DMS114 treated with DMSO at 0.1 percent for 48 hours (cell line): Measurements from ENCODE around the gene SELENOW.
"Not testable (repeated sequence)": the region's sequence is repeated elsewhere in the genome, so short reads cannot be mapped to it uniquely, and the experiment has no call there.

Source experiments
- DNase-seq: peaks from one replicate; lab custom pipeline; 2025; ENCODE audit not compliant: unreplicated experiment; lab: John Stamatoyannopoulos, UW

The SELENOW gene

DNA sequence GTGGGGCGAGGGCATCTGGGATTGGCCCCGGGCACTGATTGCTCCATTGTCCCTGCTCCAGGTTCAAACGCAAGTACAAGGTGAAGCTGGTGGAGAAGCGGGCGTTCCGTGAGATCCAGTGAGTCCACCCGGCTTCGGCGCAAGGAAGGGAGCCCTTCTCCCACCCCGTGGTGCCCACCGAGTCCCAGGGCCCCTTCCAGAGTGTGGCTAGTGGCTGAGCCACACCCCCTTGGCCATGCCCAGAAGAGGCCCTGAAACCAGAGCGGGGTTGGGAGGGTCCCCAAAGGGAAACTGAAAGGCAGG is 21.9 kb upstream of the SELENOW start:
- no peak for DNase-seq

DNA sequence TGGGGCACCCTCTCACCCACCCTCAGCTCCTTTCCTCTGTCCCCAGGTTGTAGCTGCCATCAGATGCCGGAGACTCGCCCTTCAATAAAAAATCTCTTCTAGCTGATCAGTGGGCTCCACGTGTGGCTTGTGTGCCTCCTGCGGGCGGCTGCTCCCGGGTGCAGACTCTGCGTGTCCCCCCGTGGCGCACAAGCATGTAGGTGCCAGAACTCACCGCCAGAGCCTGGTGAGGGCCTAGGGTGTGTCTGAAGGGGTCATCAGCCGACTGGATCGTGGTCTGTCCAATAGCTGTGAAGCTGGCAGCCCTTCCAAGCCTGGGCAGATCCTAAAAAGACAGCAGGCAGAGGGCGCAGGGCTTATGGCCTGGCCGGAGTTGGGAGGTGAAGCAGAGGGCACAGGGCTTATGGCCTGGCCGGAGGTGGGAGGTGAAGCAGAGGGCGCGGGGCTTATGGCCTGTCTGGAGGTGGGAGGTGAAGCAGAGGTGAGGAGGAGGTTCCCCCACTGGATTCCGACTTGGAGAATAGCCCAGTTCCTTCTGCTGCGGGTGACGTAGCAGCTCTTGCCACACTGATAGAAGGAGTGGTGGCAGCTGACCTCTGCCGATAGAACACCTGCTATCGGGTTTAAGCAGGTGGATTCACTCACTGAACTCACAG is 21.4 kb upstream of the SELENOW start:
- DNase-seq = no peak

DNA sequence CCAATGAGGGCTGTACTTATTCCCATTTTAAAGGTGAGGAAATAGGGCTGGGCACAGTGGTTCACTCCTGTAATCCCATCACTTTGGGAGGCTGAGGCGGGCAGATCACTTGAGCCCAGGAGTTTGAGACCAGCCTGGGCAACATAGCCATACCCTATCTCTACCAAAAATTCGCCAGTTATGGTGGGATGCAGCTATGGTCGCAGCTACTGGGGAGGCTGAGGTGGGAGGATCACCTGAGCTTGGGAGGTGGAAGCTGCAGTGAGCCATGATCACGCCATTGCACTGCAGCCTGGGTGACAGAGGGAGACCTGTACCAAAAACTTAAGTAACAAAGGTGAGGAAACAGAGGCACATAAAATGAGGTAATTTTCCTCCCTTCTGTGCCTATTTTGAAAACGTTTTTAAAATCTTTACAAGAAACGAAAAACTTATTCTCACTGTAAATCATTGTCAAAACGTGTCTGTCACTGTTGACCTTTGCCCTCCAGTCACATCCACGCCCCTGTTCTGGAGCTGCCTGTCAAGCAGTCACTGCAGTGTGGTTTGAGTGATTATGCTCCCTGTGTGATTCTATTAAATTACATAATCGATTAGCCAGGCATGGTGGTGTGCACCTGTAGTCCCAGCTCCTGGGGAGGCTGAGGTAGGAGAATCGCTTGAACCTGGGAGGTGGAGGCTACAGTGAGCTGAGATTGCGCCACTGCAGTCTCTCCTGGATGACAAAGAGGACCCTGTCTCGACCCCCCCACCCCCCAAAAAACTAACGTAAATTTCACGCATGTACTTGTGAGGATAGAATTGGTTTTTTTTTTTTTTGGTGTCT is 20.7 kb upstream of the SELENOW start:
- DNase-seq = no peak

DNA sequence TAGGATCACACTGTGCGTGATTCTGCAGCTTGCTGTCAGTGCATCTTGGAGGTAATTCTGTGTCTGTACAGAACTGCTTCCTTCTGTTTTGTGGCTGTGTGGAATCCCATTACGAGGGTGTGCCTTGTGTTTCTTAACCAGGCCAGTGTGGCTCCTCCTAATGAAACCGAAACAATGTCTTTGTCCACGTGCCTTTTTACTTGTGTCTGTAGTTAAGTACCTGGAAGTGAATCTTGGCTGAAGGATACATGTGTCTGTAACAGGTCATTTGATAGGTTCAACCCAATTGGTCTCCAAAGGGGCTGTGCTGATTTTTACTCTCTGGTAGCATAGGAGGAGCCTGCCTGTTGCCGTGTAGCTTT is 20.1 kb upstream of the SELENOW start:
- no peak for DNase-seq

DNA sequence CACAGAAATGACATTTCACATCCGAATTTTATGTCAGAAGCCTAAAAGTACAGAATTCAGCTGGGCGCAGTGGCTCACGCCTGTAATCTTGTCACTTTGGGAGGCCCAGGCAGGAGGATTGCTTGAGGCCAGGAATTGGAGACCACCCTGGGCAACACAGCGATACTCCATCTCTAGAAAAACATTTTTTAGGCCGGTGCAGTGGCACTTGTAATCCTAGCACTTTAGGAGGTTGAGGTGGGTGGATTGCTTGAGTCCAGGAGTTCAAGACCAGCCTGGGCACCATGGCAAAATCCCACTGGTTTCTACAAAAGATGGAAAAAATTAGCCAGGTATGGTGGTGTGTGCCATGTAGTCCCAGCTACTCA is 17.9 kb upstream of the SELENOW start:
- no peak for DNase-seq

DNA sequence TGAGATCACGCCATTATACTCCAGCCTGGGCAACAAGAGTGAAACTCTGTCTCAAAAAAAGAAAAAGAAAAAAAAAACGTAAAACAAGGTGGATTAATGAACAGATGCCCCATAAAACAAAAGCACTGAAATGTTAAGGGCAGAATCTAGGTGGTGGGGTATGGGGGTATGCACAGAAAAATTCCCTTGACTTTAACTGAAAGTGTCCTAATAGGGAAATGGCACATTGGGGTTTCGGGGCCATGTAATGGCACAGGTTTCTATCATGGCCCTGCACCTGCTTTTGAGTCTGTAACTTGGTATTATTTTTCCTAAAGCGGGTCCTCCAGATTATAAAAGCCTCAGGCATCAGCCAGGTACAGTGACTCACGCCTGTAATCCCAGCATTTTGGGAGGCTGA is 16.9 kb upstream of the SELENOW start:
- DNase-seq = no peak

DNA sequence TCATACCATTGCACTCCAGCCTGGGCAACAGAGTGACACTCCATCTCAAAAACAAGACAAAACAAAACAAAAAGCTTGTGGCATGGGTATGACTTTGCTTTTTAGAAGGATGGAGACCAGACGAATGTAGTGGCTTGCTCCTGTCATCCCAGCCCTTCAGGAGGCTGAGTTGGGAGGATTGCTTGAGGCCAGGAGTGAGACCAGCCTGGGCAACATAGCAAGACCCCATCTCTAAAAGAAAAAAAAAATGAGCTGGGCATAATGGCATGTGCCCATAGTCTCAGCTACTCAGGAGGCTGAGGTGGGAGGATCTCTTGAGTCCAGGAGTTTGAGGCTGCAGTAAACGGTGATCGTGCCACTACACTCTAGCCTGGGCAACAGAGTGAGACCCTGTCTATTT is 16.4 kb upstream of the SELENOW start:
- no peak for DNase-seq

DNA sequence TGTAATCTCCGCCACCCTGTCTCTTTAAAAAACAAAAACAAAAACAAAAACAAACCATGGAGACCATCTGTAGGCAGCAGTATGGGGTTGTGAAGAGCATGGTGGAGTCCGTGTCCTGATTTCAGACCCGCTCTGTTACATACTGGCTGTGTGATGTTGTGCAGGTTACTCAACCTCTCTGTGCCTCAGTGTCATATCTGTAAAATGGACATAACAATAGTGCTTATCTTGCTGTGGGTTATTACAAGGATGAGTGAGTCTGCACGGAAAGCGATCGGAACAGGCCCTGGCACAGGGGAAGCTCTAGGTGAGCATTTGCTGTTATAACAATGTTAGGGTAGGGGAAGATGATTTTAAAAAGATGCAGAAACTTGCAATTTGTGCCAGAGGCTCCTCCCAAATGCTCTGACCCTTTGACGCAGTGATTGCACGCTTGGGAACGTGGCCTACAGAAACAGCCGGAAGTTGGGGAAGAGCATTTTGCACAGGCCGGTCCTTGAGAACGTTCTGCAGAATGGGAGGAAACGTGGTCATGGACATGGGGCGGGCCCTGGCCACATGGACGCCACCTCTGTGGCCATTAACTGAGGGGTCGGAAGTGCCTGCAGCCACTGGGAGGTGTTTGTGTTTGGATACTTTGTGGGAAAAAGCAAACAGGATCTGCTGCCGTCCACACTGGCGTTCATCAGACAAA is 15.7 kb upstream of the SELENOW start:
- DNase-seq = no peak

DNA sequence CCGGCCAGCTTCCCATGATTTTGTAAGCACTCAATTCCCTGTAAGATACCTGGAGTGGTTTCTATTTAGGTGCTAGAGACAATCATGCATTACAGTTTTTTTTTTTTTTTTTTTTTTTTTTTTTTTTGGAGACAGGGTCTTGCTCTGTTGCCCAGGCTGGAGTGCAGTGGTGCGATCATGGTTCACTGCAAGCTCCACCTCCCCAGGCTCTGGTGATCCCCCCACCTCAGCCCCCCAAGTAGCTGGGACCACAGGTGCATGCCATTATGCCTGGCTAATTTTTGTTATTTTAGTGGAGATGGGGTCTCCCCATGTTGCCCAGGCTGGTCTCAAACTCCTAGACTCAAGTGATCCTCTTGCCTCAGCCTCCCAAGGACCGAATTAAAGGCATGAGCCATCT is 13.8 kb upstream of the SELENOW start:
- DNase-seq = not testable (repeated sequence)

DNA sequence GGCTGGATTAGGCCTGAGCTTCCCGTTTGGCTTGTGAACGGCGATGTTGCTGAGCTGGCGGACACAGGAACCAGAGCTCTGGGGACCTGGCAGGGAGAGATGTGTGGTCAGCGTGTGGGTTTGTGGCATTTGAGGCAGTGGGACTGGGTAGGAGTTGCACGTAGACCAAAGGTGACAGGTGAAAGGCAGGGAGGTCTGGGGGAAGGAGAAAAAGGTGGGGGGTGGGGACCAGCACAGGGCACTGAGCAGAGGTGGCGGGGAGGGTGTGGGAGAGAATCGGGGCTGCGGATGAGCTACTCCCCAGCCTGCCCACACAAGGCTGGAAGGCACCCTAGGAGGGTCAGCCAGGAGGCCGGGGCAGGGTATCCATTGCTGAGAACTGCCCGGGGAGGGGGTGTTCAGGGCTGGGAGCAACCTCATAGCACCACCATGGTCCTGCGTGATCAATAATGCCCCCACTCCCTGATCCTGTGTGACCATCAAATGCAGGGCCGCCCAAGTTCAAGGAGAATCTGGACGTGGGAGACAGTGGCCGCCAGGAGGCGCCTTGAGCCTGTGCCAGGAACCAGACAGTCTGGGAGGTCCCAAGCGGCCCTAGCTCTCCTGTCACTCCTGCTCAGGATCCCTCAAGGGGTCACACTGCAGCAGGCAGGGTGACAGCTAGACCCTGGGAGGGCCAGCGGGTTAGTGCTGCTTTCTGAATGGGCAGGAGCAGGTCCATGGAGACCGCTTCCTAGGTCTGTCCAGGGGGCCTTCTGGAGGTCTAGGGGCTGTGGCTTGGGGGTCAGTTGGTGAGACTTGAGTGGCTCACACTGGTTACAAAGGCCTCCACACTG is 12.8 kb upstream of the SELENOW start:
- DNase-seq = no peak

DNA sequence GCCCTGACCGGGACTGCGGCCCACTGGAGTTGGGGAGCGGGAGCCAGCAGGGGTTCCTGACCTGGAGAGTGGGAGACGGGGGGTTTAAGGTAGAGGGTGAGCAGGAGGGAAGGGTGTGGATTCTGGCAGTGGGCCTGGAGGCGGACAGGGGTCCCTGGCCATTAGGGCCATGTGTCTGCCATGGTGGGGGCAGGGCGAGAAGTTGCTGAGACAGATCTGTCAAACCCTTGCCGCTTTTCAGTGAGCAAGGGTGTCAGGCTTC is 12.2 kb upstream of the SELENOW start:
- no peak for DNase-seq

DNA sequence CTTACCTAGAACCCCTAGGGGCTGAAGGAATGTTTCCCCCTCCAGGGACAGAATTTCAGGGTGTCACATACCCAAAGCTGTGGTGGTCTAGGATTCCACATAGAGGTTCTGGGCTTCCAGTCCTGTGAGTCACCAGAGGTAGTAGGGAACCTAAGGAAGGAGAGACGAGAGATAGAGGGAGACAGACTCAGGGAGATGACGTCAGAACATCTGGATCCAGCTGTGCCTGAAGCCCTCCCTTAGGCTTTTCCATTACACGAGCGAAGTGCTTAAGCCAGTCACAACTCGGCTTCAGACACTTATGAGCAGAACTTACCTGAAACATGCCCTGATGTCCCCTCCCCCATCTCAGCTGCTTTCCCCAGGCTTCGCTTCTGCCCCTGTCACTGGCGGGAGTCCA is 11.8 kb upstream of the SELENOW start:
- DNase-seq = no peak

DNA sequence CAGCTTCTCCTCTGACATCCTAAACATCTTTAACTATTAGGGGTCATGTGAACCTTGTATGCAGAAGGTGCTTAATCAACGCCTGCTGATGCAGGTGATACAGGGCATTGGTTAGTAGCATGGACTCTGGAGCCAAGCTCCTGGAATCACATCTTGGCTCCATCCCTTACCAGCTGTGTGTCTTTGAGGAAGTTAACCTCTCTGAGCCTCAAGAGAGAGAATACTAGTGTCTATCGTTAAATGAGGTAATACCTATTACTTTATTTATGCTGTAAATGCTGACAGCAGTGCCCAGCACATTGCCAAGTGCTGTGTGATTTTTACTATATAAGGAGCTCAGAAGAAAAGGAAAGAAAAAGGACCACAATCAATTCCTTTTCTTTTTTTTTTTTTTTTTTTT is 11.2 kb upstream of the SELENOW start:
- DNase-seq = no peak

DNA sequence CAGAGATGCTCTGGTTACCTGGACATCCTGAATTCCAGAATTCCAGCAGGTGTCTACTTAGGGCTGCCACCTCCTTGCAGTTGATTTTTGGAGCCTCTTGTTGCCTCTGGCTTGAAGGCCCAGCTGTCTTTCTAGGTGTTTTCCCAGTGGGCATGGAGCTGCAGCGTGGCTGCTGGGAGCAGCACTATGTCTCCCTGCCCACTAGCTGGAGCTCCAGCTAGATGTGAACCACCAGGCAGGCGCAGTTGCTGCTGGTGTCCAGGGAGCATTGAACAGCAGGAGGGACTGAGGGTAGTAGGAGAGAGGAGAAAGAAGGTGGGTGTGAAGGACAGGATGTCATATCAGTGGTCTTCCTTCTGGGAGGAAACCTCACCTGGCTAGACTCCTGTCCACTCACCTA is 9.9 kb upstream of the SELENOW start:
- DNase-seq = no peak

DNA sequence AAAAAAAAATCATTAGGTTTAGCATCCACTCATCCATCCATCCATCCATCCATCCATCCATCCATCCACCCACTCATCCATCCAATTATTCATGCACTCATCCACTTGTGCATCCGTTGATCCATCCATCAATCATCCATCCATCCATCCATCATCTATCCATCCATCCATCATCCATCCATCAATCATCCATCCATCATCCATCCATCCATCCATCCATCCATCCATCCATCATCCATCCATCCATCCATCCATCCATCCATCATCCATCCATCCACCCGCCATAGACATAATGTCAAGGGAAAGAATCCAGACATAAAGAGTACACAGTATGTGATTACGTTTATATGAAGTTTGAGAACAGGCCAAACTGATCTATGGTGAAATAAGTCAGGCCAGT is 9.0 kb upstream of the SELENOW start:
- DNase-seq = no peak

DNA sequence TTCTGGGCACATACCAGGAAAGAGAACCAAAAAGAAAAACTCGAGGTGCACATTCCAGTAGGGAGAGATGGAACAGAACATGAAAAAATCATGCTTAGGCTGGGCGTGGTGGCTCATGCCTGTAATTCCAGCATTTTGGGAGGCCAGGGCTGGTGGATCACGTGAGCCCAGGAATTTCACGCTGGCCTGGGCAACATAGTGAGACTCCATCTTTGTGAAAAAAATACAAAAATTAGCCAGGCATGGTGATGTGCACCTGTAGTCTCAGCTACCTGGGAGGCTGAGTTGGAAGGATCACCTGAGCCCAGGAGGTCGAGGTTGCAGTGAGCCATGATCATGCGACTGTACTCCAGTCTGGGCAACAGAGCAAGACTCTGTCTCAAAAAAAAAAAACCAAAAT is 7.2 kb upstream of the SELENOW start:
- not testable (repeated sequence) for DNase-seq

DNA sequence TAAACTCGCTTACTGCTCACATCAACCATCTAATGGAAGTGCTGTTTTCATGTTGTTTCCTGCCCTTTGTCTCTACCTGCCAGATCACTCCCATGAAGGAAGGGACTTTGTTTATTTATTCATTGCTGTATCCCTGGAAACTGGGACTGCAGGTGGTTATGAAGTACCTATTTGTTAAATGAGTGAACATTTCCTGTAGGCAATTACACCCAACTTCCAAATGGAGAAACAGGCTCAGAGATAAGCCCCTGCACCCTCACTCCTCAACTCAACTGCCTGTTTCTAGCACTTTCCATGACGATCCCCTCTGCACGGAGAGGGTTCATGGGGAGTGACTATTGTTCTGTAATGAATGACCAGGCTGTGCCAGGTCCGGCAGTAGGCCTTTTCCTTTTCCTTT is 1.9 kb upstream of the SELENOW start:
- DNase-seq = no peak

DNA sequence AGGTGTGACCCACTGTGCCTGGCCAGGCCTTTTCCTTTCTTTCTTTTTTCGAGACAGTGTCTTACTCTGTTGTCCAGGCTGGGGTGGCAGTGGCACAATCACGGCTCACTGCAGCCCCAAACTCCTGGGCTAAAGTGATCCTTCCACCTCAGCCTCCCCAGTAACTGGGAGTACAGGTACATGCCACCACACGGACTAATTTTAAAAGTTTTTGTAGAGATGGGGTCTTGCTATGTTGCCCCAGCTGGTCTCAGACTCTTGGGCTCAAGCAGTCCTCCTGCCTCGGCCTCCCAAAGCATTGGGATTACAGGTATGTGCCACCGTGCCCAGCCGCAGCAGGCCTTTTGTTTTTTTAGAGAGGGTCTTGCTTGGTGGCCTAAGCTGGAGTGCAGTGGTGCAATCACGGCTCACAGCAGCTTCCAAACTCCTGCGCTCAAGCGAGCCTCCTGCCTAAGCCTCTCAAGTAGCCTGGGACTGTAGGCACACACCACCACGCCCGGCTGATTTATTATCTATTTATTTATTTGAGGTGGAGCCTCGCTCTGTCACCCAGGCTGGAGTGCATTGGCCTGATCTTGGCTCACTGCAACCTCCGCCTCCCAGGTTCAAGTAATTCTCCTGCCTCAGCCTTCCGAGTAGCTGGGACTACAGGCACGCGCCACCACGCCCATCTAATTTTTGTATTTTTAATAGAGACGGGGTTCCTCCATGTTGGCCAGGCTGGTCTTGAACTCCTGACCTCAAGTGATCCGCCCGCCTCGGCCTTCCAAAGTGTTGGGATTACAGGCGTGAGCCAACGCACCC is 1.1 kb upstream of the SELENOW start:
- not testable (repeated sequence) for DNase-seq

DNA sequence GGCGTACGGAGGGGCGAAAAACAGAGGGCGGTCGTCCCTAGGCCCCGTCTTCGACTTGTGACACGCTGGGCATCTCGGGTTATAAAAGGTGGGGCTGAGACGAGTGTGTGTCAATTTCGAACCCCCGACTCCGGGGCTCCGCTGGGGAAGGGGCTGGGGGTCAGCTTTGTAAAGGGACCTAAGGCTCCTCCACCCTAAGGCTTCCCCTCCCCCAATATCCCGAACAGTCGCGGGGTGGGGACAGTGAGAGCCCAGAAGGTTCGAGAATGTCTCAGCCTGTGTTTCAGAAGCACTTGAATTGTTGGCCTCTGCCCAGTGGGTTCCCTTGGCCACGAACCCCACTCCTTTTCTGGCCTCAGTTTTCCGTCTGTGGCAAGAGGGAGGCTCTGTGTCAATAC is 450 bp downstream of the SELENOW start:
- no peak for DNase-seq

DNA sequence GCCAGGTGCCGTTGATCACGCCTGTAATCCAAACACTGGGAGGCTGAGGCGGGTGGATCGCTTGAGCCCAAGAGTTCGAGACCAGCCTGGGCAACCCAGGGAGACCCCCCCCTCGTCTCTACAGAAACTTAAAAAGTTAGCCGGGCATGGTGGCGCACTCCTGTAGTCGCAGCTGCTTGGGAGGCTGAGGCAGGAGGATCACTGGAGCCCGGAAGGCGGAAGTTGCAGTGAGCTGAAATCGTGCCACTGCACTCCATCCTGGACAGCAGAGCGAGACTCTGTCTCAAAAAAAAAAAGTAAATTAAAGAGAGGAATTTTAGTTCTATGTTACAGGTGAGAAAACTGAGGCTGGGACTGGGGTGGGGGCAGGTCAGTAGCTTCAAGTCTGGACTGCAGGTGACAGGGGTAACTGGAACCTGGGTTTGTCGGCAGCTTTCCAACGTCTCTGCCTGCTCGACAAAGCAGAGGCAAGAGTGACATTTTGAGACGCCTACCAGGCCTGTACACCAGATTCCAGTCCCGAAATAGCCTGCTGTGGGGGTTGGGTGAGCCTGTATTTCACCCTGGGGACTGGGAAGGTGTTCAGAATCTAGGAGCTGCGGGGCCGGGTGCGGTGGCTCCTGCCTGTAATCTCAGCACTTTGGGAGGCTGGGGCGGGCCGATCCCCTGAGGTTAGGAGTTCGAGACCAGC is 1.2 kb downstream of the SELENOW start:
- DNase-seq = no peak

DNA sequence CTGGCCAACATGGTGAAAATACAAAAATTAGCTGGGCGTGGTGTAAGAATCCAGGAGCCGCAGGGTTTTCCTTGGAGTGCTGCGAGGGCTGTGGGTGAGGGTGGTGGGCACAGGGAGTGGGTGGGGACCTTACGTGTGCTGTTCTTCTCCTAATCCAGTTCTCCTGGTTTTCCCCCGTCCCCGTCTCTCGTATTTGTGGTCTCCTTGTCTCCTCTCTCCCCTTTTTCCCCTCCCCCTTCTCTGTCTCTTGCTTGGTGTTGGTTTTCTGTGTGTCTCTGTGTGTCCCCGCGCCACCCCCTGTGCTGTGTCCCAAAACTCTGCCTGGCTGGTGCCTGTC is 1.7 kb downstream of the SELENOW start:
- DNase-seq = no peak
